K562 (cell line): ENCODE data around the gene NUP62. TPM values are rescaled to one million over a fixed set of nuclear protein-coding genes. Genes with fewer than 3 reads are reported as not detected.

ENCODE experiments used
- BRF1 ChIP-seq: IDR thresholded peaks from 3 replicates; pipeline ENCODE4 v1.6.1; 2011; ENCODE audit warnings: borderline replicate concordance, mild to moderate bottlenecking; ENCODE audit not compliant: insufficient read length; ENCODE audit errors: extremely low read depth
- CBFA2T2 ChIP-seq: fragments of 450-650 bp; conservative IDR thresholded peaks from 2 replicates; pipeline ENCODE4 v1.6.1; 2017; ENCODE audit warnings: mild to moderate bottlenecking
- DNMT1 ChIP-seq: fragments of 450-650 bp; IDR thresholded peaks from 2 replicates; pipeline ENCODE4 v1.6.1; 2016; ENCODE audit warnings: antibody characterized with exemption, mild to moderate bottlenecking
- FOXA1 ChIP-seq: fragments of 450-650 bp; IDR thresholded peaks from 2 replicates; pipeline ENCODE4 v1.6.1; 2016; ENCODE audit warnings: mild to moderate bottlenecking, borderline replicate concordance
- FOXO4 ChIP-seq: fragments of 450-650 bp; formaldehyde crosslinking; IDR thresholded peaks from 2 replicates; pipeline ENCODE4 v1.4.0; 2020; ENCODE audit warnings: mild to moderate bottlenecking, moderate library complexity
- HDAC6 ChIP-seq: IDR thresholded peaks from 2 replicates; pipeline ENCODE4 v1.6.1; 2012; ENCODE audit warnings: low read depth, mild to moderate bottlenecking, control low read depth, inconsistent platforms, low read length, moderate library complexity
- KAT7 ChIP-seq: sonication (generic); formaldehyde crosslinking; IDR thresholded peaks from 2 replicates; pipeline ENCODE4 v1.8.0; 2022; ENCODE audit warnings: missing genetic modification reagents, mild to moderate bottlenecking, borderline replicate concordance
- MEF2A ChIP-seq: IDR thresholded peaks from 2 replicates; pipeline ENCODE4 v1.6.1; 2011; ENCODE audit warnings: low read depth, mild to moderate bottlenecking, low read length, moderate library complexity; ENCODE audit not compliant: control insufficient read depth
- POLR2AphosphoS5 ChIP-seq: IDR thresholded peaks from 2 replicates; pipeline ENCODE4 v1.6.1; 2011; ENCODE audit warnings: mild to moderate bottlenecking, low read depth, low read length, moderate library complexity; ENCODE audit not compliant: control insufficient read depth, insufficient read depth
- SLC30A9 ChIP-seq: fragments of 250-450 bp; sonication (Bioruptor Pico); IDR thresholded peaks from 2 replicates; pipeline ENCODE4 v1.8.0; 2022; ENCODE audit warnings: mild to moderate bottlenecking, moderate library complexity
- SMAD2 ChIP-seq: fragments of 150-350 bp; IDR thresholded peaks from 2 replicates; pipeline ENCODE4 v1.6.1; 2014; ENCODE audit warnings: low read depth, mild to moderate bottlenecking, low read length
- TBP ChIP-seq: optimal IDR thresholded peaks from 2 replicates; pipeline ENCODE3; 2011; ENCODE audit warnings: low read depth, low read length, improper control_type of control experiment
- TOE1 ChIP-seq, 2 experiments: fragments of 450-650 bp in 1 of 2; sonication (generic) in 1 of 2; formaldehyde crosslinking in 1 of 2; IDR thresholded peaks; 2 replicates each; pipeline versions ENCODE4 v1.7.1 to v1.8.0; 2016 to 2022; ENCODE audit warnings: borderline replicate concordance in 2 of 2, mild to moderate bottlenecking in 2 of 2, antibody characterized with exemption in 1 of 2, inconsistent platforms in 1 of 2, low read depth in 1 of 2, missing genetic modification reagents in 1 of 2, moderate library complexity in 1 of 2
- ZBTB26 ChIP-seq: fragments of 450-650 bp; formaldehyde crosslinking; IDR thresholded peaks from 2 replicates; pipeline ENCODE4 v1.4.0; 2022; ENCODE audit warnings: missing genetic modification characterization
- ZNF146 ChIP-seq: IDR thresholded peaks from one replicate; pipeline ENCODE4 v1.6.1; 2018; ENCODE audit warnings: missing compliant biosample characterization; ENCODE audit not compliant: unreplicated experiment
- ZNF3 ChIP-seq: fragments of 250-450 bp; sonication (Bioruptor Pico); IDR thresholded peaks from 2 replicates; pipeline ENCODE4 v1.5.0; 2021; ENCODE audit warnings: mild to moderate bottlenecking, moderate library complexity
- ZNF785 ChIP-seq: fragments of 250-450 bp; sonication (Bioruptor Pico); IDR thresholded peaks from 2 replicates; pipeline ENCODE4 v1.4.0; 2020; ENCODE audit warnings: mild to moderate bottlenecking
- polyA plus RNA-seq, 8 experiments: library from polyadenylated mRNA; depleted of rRNA in 4 of 8; stranded (reverse) in 5 of 8; unstranded in 3 of 8; fragments of >200 nt; fragmentation: Nextera tagmentation in 2 of 8; fragmentation: Illumina TruSeq in 1 of 8; extraction: Ambion mirVana in 2 of 8; extraction: Trizol in 1 of 8; gene quantifications; 2 replicates each; pipeline versions ENCODE4 v1.2.1 to v1.2.3, GENCODE V29; 2011 to 2014; ENCODE audit warnings: inconsistent platforms in 1 of 8, missing spikeins in 1 of 8
- total RNA-seq, 7 experiments: library from RNA; depleted of rRNA in 6 of 7; stranded (reverse); fragments of >200 nt in 6 of 7; fragmentation: Illumina TruSeq in 2 of 7; extraction: Trizol in 2 of 7; gene quantifications; 2 replicates each; pipeline versions ENCODE4 v1.2.1 to v1.2.3, GENCODE V29; 2011 to 2021; ENCODE audit warnings: low replicate concordance in 1 of 7
- TF ChIP-seq, protein P1 (sequence below): fragments of 250-450 bp; sonication (Bioruptor Pico); IDR thresholded peaks from 2 replicates; pipeline ENCODE4 v1.4.0; 2020
- TF ChIP-seq, protein P2 (sequence below): fragments of 200-800 bp; sonication (Bioruptor generic); IDR thresholded peaks from 2 replicates; pipeline ENCODE4 v1.6.1; 2017; ENCODE audit warnings: missing genetic modification characterization, missing compliant biosample characterization

Gene NUP62
- total and polyA plus RNA-seq, 9 of the 15 experiments (the other 6 are each of a cell fraction or from before 2014, with no cell fraction given) = 16.9 to 109 (median 66.0) TPM

- TF ChIP-seq, protein P1, sequence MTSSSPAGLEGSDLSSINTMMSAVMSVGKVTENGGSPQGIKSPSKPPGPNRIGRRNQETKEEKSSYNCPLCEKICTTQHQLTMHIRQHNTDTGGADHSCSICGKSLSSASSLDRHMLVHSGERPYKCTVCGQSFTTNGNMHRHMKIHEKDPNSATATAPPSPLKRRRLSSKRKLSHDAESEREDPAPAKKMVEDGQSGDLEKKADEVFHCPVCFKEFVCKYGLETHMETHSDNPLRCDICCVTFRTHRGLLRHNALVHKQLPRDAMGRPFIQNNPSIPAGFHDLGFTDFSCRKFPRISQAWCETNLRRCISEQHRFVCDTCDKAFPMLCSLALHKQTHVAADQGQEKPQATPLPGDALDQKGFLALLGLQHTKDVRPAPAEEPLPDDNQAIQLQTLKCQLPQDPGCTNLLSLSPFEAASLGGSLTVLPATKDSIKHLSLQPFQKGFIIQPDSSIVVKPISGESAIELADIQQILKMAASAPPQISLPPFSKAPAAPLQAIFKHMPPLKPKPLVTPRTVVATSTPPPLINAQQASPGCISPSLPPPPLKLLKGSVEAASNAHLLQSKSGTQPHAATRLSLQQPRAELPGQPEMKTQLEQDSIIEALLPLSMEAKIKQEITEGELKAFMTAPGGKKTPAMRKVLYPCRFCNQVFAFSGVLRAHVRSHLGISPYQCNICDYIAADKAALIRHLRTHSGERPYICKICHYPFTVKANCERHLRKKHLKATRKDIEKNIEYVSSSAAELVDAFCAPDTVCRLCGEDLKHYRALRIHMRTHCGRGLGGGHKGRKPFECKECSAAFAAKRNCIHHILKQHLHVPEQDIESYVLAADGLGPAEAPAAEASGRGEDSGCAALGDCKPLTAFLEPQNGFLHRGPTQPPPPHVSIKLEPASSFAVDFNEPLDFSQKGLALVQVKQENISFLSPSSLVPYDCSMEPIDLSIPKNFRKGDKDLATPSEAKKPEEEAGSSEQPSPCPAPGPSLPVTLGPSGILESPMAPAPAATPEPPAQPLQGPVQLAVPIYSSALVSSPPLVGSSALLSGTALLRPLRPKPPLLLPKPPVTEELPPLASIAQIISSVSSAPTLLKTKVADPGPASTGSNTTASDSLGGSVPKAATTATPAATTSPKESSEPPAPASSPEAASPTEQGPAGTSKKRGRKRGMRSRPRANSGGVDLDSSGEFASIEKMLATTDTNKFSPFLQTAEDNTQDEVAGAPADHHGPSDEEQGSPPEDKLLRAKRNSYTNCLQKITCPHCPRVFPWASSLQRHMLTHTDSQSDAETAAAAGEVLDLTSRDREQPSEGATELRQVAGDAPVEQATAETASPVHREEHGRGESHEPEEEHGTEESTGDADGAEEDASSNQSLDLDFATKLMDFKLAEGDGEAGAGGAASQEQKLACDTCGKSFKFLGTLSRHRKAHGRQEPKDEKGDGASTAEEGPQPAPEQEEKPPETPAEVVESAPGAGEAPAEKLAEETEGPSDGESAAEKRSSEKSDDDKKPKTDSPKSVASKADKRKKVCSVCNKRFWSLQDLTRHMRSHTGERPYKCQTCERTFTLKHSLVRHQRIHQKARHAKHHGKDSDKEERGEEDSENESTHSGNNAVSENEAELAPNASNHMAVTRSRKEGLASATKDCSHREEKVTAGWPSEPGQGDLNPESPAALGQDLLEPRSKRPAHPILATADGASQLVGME (CRISPR knock-in tag) = no peak
- TF ChIP-seq FOXA1 = no peak
- TF ChIP-seq ZNF785 (CRISPR knock-in tag) = no peak
- no peak for TF ChIP-seq BRF1
- TF ChIP-seq SLC30A9 = no peak
- TF ChIP-seq FOXO4 (CRISPR knock-in tag) = no peak
- TF ChIP-seq ZNF146 (CRISPR knock-in tag) = no peak
- TF ChIP-seq MEF2A = no peak
- TF ChIP-seq POLR2AphosphoS5 = no peak
- TF ChIP-seq TBP = no peak
- no peak for TF ChIP-seq SMAD2
- no peak for TF ChIP-seq KAT7
- TF ChIP-seq HDAC6 = no peak
- no peak for TF ChIP-seq CBFA2T2
- TF ChIP-seq DNMT1 = 0 out of 2 replicates have a peak, but pooled peaks have one; percentile 32
- TF ChIP-seq, protein P2, sequence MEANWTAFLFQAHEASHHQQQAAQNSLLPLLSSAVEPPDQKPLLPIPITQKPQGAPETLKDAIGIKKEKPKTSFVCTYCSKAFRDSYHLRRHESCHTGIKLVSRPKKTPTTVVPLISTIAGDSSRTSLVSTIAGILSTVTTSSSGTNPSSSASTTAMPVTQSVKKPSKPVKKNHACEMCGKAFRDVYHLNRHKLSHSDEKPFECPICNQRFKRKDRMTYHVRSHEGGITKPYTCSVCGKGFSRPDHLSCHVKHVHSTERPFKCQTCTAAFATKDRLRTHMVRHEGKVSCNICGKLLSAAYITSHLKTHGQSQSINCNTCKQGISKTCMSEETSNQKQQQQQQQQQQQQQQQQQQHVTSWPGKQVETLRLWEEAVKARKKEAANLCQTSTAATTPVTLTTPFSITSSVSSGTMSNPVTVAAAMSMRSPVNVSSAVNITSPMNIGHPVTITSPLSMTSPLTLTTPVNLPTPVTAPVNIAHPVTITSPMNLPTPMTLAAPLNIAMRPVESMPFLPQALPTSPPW (CRISPR knock-in tag) = no peak
- no peak for TF ChIP-seq ZNF3 (CRISPR knock-in tag)
- TF ChIP-seq TOE1 (IDR thresholded peaks at IDR 0.05; ENCODE audit: borderline replicate concordance) = 0 out of 2 replicates have a peak, but pooled peaks have one; percentile 22
- TF ChIP-seq TOE1 (CRISPR knock-in tag; IDR thresholded peaks at IDR 0.05; ENCODE audit: borderline replicate concordance, low read depth) = no peak
- TF ChIP-seq ZBTB26 (CRISPR knock-in tag) = peak; percentile 98
These were observed 2.7 kb upstream of the NUP62 start (continued) for GRCh38 chr19:49932041-49932451.
